Vagina (tissue), 2 donors: ENCODE data around the gene BRD2.

Experiments used
- POLR2A ChIP-seq, 2 donors: fragments of 450-650 bp; IDR thresholded peaks; one replicate each; pipeline ENCODE4 v1.6.1; 2017; ENCODE audit warnings: antibody characterized with exemption in 2 of 2, mild to moderate bottlenecking in 2 of 2, moderate library complexity in 2 of 2
- POLR2AphosphoS5 ChIP-seq, 2 donors: sonication (generic); formaldehyde crosslinking; IDR thresholded peaks; one replicate each; pipeline ENCODE4 v1.9.0; 2017; ENCODE audit warnings: antibody characterized with exemption in 2 of 2, mild to moderate bottlenecking in 2 of 2, low read depth in 1 of 2; ENCODE audit not compliant: insufficient read depth in 1 of 2
- TF ChIP-seq, protein P1 (sequence below), 3 experiments: fragments of 450-650 bp in 2 of 3; fragments of 200-600 bp in 1 of 3; sonication (generic) in 1 of 3; IDR thresholded peaks; one replicate each; pipeline ENCODE4 v1.5.1; 2017 to 2019; ENCODE audit warnings: antibody characterized with exemption in 3 of 3, mild to moderate bottlenecking in 2 of 3, moderate library complexity in 2 of 3

DNA sequence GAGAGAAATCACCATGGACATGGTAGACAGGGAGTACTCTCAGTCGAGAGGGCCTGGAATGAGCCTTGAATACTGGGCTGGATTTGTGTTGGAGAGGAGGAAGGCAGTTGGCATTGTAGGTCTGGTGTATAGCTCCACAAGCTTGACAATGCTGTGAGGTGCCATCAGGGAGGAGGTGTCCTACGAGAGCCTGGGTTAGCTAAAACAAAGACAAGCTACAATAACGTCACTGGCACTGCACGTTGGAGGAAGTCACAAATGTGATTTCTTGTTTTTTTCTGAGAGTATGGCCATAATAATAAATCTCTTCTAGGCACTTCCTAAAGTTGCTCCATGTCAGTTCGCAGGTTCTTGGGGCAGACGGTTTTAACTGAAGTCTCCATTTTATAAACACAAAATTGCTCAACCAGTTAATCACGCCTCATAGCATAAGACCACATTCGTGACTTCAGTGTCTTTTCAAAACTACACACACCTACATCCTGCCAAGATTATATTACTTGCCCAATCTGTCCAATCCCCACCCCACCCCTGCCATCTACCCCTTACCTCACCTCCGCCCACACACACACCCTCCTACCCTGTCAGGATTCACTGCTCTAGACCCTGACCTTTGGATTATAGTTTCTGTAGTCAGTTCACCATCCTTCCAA is 23.2 kb upstream of the BRD2 start:
- no peak for TF ChIP-seq POLR2A (IDR thresholded peaks at IDR 0.05)
- TF ChIP-seq POLR2AphosphoS5 (IDR thresholded peaks at IDR 0.05; ENCODE audit: insufficient read depth in 1 of 2, low read depth in 1 of 2) = no peak
- TF ChIP-seq, protein P1, sequence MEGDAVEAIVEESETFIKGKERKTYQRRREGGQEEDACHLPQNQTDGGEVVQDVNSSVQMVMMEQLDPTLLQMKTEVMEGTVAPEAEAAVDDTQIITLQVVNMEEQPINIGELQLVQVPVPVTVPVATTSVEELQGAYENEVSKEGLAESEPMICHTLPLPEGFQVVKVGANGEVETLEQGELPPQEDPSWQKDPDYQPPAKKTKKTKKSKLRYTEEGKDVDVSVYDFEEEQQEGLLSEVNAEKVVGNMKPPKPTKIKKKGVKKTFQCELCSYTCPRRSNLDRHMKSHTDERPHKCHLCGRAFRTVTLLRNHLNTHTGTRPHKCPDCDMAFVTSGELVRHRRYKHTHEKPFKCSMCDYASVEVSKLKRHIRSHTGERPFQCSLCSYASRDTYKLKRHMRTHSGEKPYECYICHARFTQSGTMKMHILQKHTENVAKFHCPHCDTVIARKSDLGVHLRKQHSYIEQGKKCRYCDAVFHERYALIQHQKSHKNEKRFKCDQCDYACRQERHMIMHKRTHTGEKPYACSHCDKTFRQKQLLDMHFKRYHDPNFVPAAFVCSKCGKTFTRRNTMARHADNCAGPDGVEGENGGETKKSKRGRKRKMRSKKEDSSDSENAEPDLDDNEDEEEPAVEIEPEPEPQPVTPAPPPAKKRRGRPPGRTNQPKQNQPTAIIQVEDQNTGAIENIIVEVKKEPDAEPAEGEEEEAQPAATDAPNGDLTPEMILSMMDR (IDR thresholded peaks at IDR 0.05) = no peak
